ENCODE data around the gene ROCK1.

GRCh38 chr18:21038201-21038600 lies 73.4 kb downstream of the ROCK1 start:
- TF ChIP-seq CTCF (IDR thresholded peaks at IDR 0.05) = no peak
- TF ChIP-seq EZH2phosphoT487 (IDR thresholded peaks at IDR 0.05) = no peak
- no peak for TF ChIP-seq EZH2 (IDR thresholded peaks at IDR 0.05)
